ENCODE results near the gene ZNF296. TPM values are rescaled to one million over a fixed set of nuclear protein-coding genes. Genes with fewer than 3 reads are reported as not detected.

The ZNF296 gene
- total and polyA plus RNA-seq, 2 of the 13 experiments (the other 11 are each of a cell fraction or from before 2014, with no cell fraction given) = 0.26 to 0.62 TPM

GRCh38 chr19:45045671-45046353 lies 30.5 kb downstream of the ZNF296 start (continued):
- TF ChIP-seq ARID4A (CRISPR knock-in tag; IDR thresholded peaks at IDR 0.05; ENCODE audit: borderline replicate concordance) = peak; percentile 83; the same call in 1 of the 2 replicates
- TF ChIP-seq TMF1 (CRISPR knock-in tag; IDR thresholded peaks at IDR 0.05; ENCODE audit: low read depth) = no peak
- 0 out of 2 replicates have a peak, but pooled peaks have one; percentile 31 for TF ChIP-seq NFKB2 (CRISPR knock-in tag; IDR thresholded peaks at IDR 0.05; ENCODE audit: borderline replicate concordance)
- peak; percentile 42; the same call in 1 of the 2 replicates for TF ChIP-seq CEBPG (CRISPR knock-in tag; IDR thresholded peaks at IDR 0.05)
- 0 out of 2 replicates have a peak, but pooled peaks have one; percentile 37 for TF ChIP-seq FOXC1 (CRISPR knock-in tag; IDR thresholded peaks at IDR 0.05; ENCODE audit: borderline replicate concordance)
- TF ChIP-seq RFXAP (CRISPR knock-in tag; IDR thresholded peaks at IDR 0.05; ENCODE audit: borderline replicate concordance) = peak; percentile 82; the same call in 1 of the 2 replicates
- TF ChIP-seq NR2F1 (CRISPR knock-in tag; IDR thresholded peaks at IDR 0.05) = no peak
- TF ChIP-seq ATF2 (CRISPR knock-in tag; IDR thresholded peaks at IDR 0.05) = peak; percentile 89
- TF ChIP-seq HMG20A (CRISPR knock-in tag; IDR thresholded peaks at IDR 0.05; ENCODE audit: borderline replicate concordance) = peak; percentile 73; the same call in 1 of the 2 replicates
- TF ChIP-seq ZNF878 (CRISPR knock-in tag; IDR thresholded peaks at IDR 0.05) = peak; percentile 74; the same call in 1 of the 2 replicates
- peak; percentile 76; the same call in 1 of the 2 replicates for TF ChIP-seq MEIS2 (CRISPR knock-in tag; IDR thresholded peaks at IDR 0.05)
- TF ChIP-seq, protein P1, sequence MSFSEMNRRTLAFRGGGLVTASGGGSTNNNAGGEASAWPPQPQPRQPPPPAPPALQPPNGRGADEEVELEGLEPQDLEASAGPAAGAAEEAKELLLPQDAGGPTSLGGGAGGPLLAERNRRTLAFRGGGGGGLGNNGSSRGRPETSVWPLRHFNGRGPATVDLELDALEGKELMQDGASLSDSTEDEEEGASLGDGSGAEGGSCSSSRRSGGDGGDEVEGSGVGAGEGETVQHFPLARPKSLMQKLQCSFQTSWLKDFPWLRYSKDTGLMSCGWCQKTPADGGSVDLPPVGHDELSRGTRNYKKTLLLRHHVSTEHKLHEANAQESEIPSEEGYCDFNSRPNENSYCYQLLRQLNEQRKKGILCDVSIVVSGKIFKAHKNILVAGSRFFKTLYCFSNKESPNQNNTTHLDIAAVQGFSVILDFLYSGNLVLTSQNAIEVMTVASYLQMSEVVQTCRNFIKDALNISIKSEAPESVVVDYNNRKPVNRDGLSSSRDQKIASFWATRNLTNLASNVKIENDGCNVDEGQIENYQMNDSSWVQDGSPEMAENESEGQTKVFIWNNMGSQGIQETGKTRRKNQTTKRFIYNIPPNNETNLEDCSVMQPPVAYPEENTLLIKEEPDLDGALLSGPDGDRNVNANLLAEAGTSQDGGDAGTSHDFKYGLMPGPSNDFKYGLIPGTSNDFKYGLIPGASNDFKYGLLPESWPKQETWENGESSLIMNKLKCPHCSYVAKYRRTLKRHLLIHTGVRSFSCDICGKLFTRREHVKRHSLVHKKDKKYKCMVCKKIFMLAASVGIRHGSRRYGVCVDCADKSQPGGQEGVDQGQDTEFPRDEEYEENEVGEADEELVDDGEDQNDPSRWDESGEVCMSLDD (CRISPR knock-in tag; IDR thresholded peaks at IDR 0.05; ENCODE audit: borderline replicate concordance) = no peak
- no peak for TF ChIP-seq PCBP1 (IDR thresholded peaks at IDR 0.05; ENCODE audit: borderline replicate concordance, low read depth, low read length)
- TF ChIP-seq ZGPAT (CRISPR knock-in tag; IDR thresholded peaks at IDR 0.05) = peak; percentile 91
- TF ChIP-seq HDAC1 (CRISPR knock-in tag; IDR thresholded peaks at IDR 0.05) = peak; percentile 88
- no peak for TF ChIP-seq SUZ12 (IDR thresholded peaks at IDR 0.05; ENCODE audit: low read depth, low read length)
- peak; percentile 99 for TF ChIP-seq FOXA3 (CRISPR knock-in tag; IDR thresholded peaks at IDR 0.05)
- TF ChIP-seq GATAD1 (CRISPR knock-in tag; IDR thresholded peaks at IDR 0.05) = peak; percentile 72
- peak; percentile 87 for TF ChIP-seq HOXA3 (CRISPR knock-in tag; IDR thresholded peaks at IDR 0.05)
- peak; percentile 100 for TF ChIP-seq ZNF260 (CRISPR knock-in tag; IDR thresholded peaks at IDR 0.05; ENCODE audit: borderline replicate concordance, low read depth)
